PC-9 (cell line): ENCODE measurements around the gene IGSF6. TPM values are rescaled to one million over a fixed set of nuclear protein-coding genes. Genes with fewer than 3 reads are reported as not detected.

ENCODE experiments used
- BruUV-seq: library from RNA; stranded (reverse); fragments of 400-500 nt; replicated peaks from 2 replicates; lab custom pipeline; 2021; lab: Mats Ljungman, UMichigan
- CTCF ChIA-PET: fragments of 300-600 bp; sonication (Branson Sonifier 250); formaldehyde crosslinking; loops from one replicate; lab custom pipeline; 2022; ENCODE audit warnings: antibody characterized with exemption; lab: Charles Lee
- POLR2A ChIA-PET: fragments of 300-600 bp; sonication (Branson Sonifier 250); formaldehyde crosslinking; loops from one replicate; lab custom pipeline; 2022; ENCODE audit warnings: antibody characterized with exemption; ENCODE audit not compliant: unreplicated experiment; lab: Charles Lee
- DNase-seq, 2 experiments: peaks; one replicate each; pipeline versions ENCODE4 v3.0.0 to v3.0.0-alpha.2; 2015 to 2022; ENCODE audit warnings: mixed read lengths in 1 of 2
- H2AFZ ChIP-seq: fragments of 200-600 bp; sonication (generic); 2 replicates; pipeline ENCODE4 v1.8.1; 2017; ENCODE audit warnings: antibody characterized with exemption
- H3F3A ChIP-seq: fragments of 200-600 bp; sonication (generic); 2 replicates; pipeline ENCODE4 v1.8.1; 2017; ENCODE audit warnings: antibody characterized with exemption, mild to moderate bottlenecking, low read depth; ENCODE audit not compliant: insufficient read depth
- H3K27ac ChIP-seq: fragments of 200-600 bp; sonication (generic); 2 replicates; pipeline ENCODE4 v1.6.1; 2016; ENCODE audit warnings: mixed run types
- H3K27me3 ChIP-seq: fragments of 200-600 bp; sonication (generic); 2 replicates; pipeline ENCODE4 v1.6.1; 2016; ENCODE audit warnings: low read depth, mixed run types; ENCODE audit not compliant: insufficient read depth
- H3K36me3 ChIP-seq: fragments of 200-600 bp; sonication (generic); 2 replicates; pipeline ENCODE4 v1.6.1; 2016; ENCODE audit warnings: low read depth, mixed run types
- H3K4me1 ChIP-seq: fragments of 200-600 bp; sonication (generic); replicated peaks from 2 replicates; pipeline ENCODE4 v1.6.1; 2016; ENCODE audit warnings: mixed run types; ENCODE audit not compliant: insufficient read depth
- H3K4me2 ChIP-seq: fragments of 200-600 bp; sonication (generic); 2 replicates; pipeline ENCODE4 v1.6.1; 2017; ENCODE audit warnings: mixed run types
- H3K4me3 ChIP-seq: fragments of 200-600 bp; sonication (generic); 2 replicates; pipeline ENCODE4 v1.6.1; 2016; ENCODE audit warnings: mixed run types
- H3K79me2 ChIP-seq: fragments of 200-600 bp; sonication (generic); 2 replicates; pipeline ENCODE4 v1.6.1; 2017; ENCODE audit warnings: low read depth, mixed run types
- H3K9me2 ChIP-seq: fragments of 200-600 bp; sonication (generic); 2 replicates; pipeline ENCODE4 v1.8.1; 2017; ENCODE audit warnings: mild to moderate bottlenecking; ENCODE audit not compliant: insufficient read depth
- H3K9me3 ChIP-seq: fragments of 200-600 bp; sonication (generic); 2 replicates; pipeline ENCODE4 v1.8.1; 2016; ENCODE audit warnings: low read depth; ENCODE audit not compliant: insufficient read depth
- H4K20me1 ChIP-seq: fragments of 200-600 bp; sonication (generic); 2 replicates; pipeline ENCODE4 v1.8.1; 2017; ENCODE audit not compliant: insufficient read depth
- CTCF ChIP-seq: fragments of 200-600 bp; sonication (generic); conservative IDR thresholded peaks from 2 replicates; pipeline ENCODE4 v1.6.1; 2017; ENCODE audit warnings: mixed run types, antibody characterized with exemption, mild to moderate bottlenecking, moderate library complexity
- EZH2 ChIP-seq: fragments of 200-600 bp; sonication (generic); IDR thresholded peaks from 2 replicates; pipeline ENCODE4 v1.8.0; 2017; ENCODE audit warnings: antibody characterized with exemption, low read depth
- intact Hi-C: fragments of 100-400 bp; cut with micrococcal nuclease; formaldehyde crosslinking; loops from one replicate; pipeline ENCODE4 v1.10.0; 2022; ENCODE audit not compliant: unreplicated experiment
- total RNA-seq: library from RNA; stranded (reverse); gene quantifications from 2 replicates; pipeline ENCODE4 v1.2.3, GENCODE V29; 2021

IGSF6 gene
- total RNA-seq, 1 experiment from 2014 or later: not detected

GRCh38 chr16:21590796-21591195 lies 61.6 kb downstream of the IGSF6 start:
- DNase-seq: peak in 1 of 2 experiments; percentile 55
- Histone ChIP-seq H4K20me1 (no peaks in the 10 kb centered on the region), H3K4me1 (peaks cover 38% of the 10 kb centered on the region), H3K4me3 (peak overlapping the region; percentile 41; the same call in 1 of the 2 replicates), H3K4me2 (peak overlapping the region; percentile 60), H3K9me2 (no peaks in the 10 kb centered on the region), H3K27me3 (no peaks in the 10 kb centered on the region), H3F3A (peaks cover 30% of the 10 kb centered on the region), H3K79me2 (no peaks in the 10 kb centered on the region), H3K9me3 (no peaks in the 10 kb centered on the region), H3K36me3 (no peaks in the 10 kb centered on the region), H2AFZ (no peak overlapping the region), H3K27ac (peak overlapping the region; percentile 84)
- BruUV-seq: no TSS peak
- no peak for TF ChIP-seq CTCF
- TF ChIP-seq EZH2: no peak
- intact Hi-C loops: no loop called here
- ChIA-PET CTCF (no interaction called here), POLR2A (no interaction called here)

DNA sequence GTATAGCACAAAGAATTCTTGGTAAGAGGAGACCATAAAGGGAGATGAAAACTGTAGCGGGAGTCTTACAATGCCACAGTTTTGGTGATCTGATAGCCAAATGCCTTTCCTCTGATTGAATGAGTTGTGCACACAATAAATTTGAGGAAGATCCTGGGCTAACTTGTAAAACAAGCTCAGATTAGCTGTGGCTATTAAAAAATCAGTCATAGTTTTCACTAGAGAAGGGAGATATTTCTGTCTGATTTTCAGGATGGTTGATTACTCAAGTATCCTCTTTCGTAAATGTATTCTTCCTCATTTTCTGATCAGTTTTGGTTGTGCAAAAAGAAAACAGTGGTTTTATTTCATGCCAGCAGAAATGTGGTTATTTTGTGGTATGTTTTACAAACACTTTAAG lies 62.1 kb downstream of the IGSF6 start:
- peak overlapping the region; percentile 41; the same call in 1 of the 2 replicates for H3K4me3 ChIP-seq
- ChIA-PET POLR2A (interaction anchor here (0.6 kb wide), 2 partner anchors 19 to 49 kb away, joined by 5 to 18 read pairs; no protein-coding TSS in a partner anchor), CTCF (interaction anchor here (0.6 kb wide), 1 partner anchor 49 kb away, joined by 3 read pairs; no protein-coding TSS in a partner anchor)
- H3K4me2 ChIP-seq: peak overlapping the region; percentile 60
- intact Hi-C loops: no loop called here
- DNase-seq: peak; percentile 14 to 94
- H3K27me3 ChIP-seq: no peaks in the 10 kb centered on the region
- H2AFZ ChIP-seq: peak overlapping the region; percentile 40; the same call in 1 of the 2 replicates
- TF ChIP-seq EZH2 (no peak), CTCF (no peak)
- no peaks in the 10 kb centered on the region for H3K36me3 ChIP-seq
- no peaks in the 10 kb centered on the region for H3K79me2 ChIP-seq
- H3K4me1 ChIP-seq: peaks cover 38% of the 10 kb centered on the region
- H3K27ac ChIP-seq: peak overlapping the region; percentile 84
- no peaks in the 10 kb centered on the region for H4K20me1 ChIP-seq
- no TSS peak for BruUV-seq
- H3F3A ChIP-seq: peaks cover 30% of the 10 kb centered on the region
- no peaks in the 10 kb centered on the region for H3K9me2 ChIP-seq
- H3K9me3 ChIP-seq: no peaks in the 10 kb centered on the region

DNA sequence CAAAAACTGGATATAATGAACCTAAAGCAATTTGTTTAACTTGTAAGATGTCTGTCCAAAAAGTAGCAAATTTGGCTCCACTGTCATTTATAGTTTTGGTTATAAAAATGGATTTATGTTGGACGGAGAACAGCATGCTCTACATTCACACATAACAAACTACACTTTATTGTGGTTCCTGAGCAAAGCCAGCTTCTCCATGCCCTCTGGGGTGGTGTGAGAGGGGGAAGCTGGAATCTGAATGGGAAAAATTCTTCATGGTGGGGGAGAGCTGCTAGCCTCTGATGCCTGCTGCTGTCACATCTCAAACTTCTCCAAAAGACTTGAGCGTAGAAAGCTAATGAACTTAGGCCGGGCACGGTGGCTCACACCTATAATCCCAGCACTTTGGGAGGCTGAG lies 62.9 kb downstream of the IGSF6 start:
- CTCF ChIA-PET: no interaction called here
- intact Hi-C loops: no loop called here
- no peaks in the 10 kb centered on the region for H3K9me3 ChIP-seq

More for the DNA sequence above, 62.9 kb downstream of the IGSF6 start:
- POLR2A ChIA-PET: no interaction called here
- no peak for DNase-seq
- Histone ChIP-seq H3K27me3 (no peaks in the 10 kb centered on the region), H4K20me1 (no peaks in the 10 kb centered on the region), H2AFZ (peak overlapping the region; percentile 40; the same call in 1 of the 2 replicates), H3K79me2 (no peaks in the 10 kb centered on the region), H3K4me1 (peaks cover 38% of the 10 kb centered on the region), H3K36me3 (no peaks in the 10 kb centered on the region), H3K4me3 (no peak overlapping the region), H3K4me2 (peak overlapping the region; percentile 60), H3K9me2 (no peaks in the 10 kb centered on the region), H3F3A (peaks cover 30% of the 10 kb centered on the region), H3K27ac (peak overlapping the region; percentile 84)
- no TSS peak for BruUV-seq
- TF ChIP-seq CTCF (no peak), EZH2 (no peak)

Other genes starting within 250 kb of the IGSF6 start
- gene METTL9, start 53.0 kb downstream of the IGSF6 start, total RNA-seq: 136 and 151 TPM in 2 replicates
- not detected in 2 replicates for gene OTOA, start 11.4 kb upstream of the IGSF6 start, total RNA-seq
- 343 and 399 TPM in 2 replicates for gene NPIPB4, start 205.1 kb upstream of the IGSF6 start, total RNA-seq